H1 (cell line): Measurements from ENCODE around the gene BPIFB2.

Source experiments
- CHD2 ChIP-seq: IDR thresholded peaks from 2 replicates; pipeline ENCODE4 v1.6.1; 2012; ENCODE audit warnings: low read length, improper control_type of control experiment
- EZH2 ChIP-seq: fragments of 200-600 bp; sonication (generic); IDR thresholded peaks from 2 replicates; pipeline ENCODE4 v1.7.1; 2012; ENCODE audit warnings: low read depth, mild to moderate bottlenecking, moderate library complexity, low read length, inconsistent platforms; ENCODE audit not compliant: severe bottlenecking
- FOSL1 ChIP-seq: IDR thresholded peaks from 2 replicates; pipeline ENCODE4 v1.6.1; 2011; ENCODE audit warnings: mild to moderate bottlenecking, low read depth, low read length, moderate library complexity; ENCODE audit not compliant: insufficient read depth
- JUND ChIP-seq: IDR thresholded peaks from 2 replicates; pipeline ENCODE4 v1.6.1; 2011; ENCODE audit warnings: mild to moderate bottlenecking, improper control_type of control experiment, low read length
- POLR2A ChIP-seq, 2 experiments: IDR thresholded peaks; 1 replicate in 1 of 2; 2 replicates in 1 of 2; pipeline ENCODE4 v1.6.1; 2011; ENCODE audit warnings: low read depth in 2 of 2, low read length in 2 of 2, mild to moderate bottlenecking in 2 of 2; ENCODE audit errors: control extremely low read depth in 1 of 2
- POLR2AphosphoS5 ChIP-seq: IDR thresholded peaks from 2 replicates; pipeline ENCODE4 v1.6.1; 2011; ENCODE audit warnings: low read depth, low read length
- RAD21 ChIP-seq, 2 experiments: IDR thresholded peaks in 1 of 2; conservative IDR thresholded peaks in 1 of 2; 2 replicates each; pipeline ENCODE4 v1.6.1; 2011; ENCODE audit warnings: low read depth in 2 of 2, low read length in 2 of 2, improper control_type of control experiment in 1 of 2, inconsistent platforms in 1 of 2, mild to moderate bottlenecking in 1 of 2, moderate library complexity in 1 of 2
- RFX5 ChIP-seq: IDR thresholded peaks from 2 replicates; pipeline ENCODE4 v1.6.1; 2011; ENCODE audit warnings: low read depth, low read length, improper control_type of control experiment, borderline replicate concordance
- RXRA ChIP-seq: IDR thresholded peaks from 2 replicates; pipeline ENCODE4 v1.6.1; 2011; ENCODE audit warnings: low read depth, mild to moderate bottlenecking, low read length, moderate library complexity; ENCODE audit not compliant: insufficient read depth
- TF ChIP-seq, protein P1 (sequence below), 3 experiments: IDR thresholded peaks; 1 replicate in 2 of 3; 2 replicates in 1 of 3; pipeline versions ENCODE4 v1.5.1 to v1.6.1; 2011; ENCODE audit warnings: low read length in 3 of 3, mild to moderate bottlenecking in 3 of 3, inconsistent platforms in 2 of 3, low read depth in 1 of 3, moderate library complexity in 1 of 3; ENCODE audit not compliant: insufficient read depth in 1 of 3; ENCODE audit errors: control extremely low read depth in 1 of 3
- TF ChIP-seq, protein P2 (sequence below): IDR thresholded peaks from 2 replicates; pipeline ENCODE4 v1.6.1; 2012; ENCODE audit warnings: inconsistent platforms

DNA sequence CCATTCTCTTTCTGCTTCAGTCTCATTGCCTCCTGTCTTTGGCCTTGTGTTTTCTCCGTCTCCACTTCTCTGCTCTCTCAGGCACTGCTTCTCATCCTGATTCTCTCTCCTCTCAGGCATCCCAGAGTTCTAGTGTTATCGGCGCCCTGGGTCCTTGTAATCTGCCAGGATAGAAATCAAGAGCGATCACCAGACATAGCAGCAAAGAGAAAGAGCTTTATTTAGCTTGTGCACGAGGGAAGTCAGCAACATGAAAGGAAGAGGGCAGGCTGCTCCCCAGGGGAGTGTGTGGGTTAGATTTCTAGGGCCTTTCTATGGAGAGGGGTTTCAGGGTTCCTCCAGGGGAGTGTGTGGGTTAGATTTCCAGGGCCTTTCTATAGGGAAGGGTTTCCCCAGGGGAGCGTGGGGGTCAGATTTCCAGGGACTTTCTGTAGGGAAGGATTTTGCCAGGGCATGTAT, 35.8 kb upstream of the BPIFB2 start:
- TF ChIP-seq, protein P1, sequence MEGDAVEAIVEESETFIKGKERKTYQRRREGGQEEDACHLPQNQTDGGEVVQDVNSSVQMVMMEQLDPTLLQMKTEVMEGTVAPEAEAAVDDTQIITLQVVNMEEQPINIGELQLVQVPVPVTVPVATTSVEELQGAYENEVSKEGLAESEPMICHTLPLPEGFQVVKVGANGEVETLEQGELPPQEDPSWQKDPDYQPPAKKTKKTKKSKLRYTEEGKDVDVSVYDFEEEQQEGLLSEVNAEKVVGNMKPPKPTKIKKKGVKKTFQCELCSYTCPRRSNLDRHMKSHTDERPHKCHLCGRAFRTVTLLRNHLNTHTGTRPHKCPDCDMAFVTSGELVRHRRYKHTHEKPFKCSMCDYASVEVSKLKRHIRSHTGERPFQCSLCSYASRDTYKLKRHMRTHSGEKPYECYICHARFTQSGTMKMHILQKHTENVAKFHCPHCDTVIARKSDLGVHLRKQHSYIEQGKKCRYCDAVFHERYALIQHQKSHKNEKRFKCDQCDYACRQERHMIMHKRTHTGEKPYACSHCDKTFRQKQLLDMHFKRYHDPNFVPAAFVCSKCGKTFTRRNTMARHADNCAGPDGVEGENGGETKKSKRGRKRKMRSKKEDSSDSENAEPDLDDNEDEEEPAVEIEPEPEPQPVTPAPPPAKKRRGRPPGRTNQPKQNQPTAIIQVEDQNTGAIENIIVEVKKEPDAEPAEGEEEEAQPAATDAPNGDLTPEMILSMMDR (IDR thresholded peaks at IDR 0.05; ENCODE audit: control extremely low read depth in 1 of 3, insufficient read depth in 1 of 3, low read depth in 1 of 3, low read length in 3 of 3), result no peak
- TF ChIP-seq FOSL1 (no peak), JUND (no peak), POLR2A (IDR thresholded peaks at IDR 0.05; ENCODE audit: control extremely low read depth in 1 of 2, low read depth in 2 of 2, low read length in 2 of 2) (no peak), POLR2AphosphoS5 (no peak), EZH2 (no peak), CHD2 (no peak), RXRA (no peak), RFX5 (no peak), RAD21 (IDR thresholded peaks at IDR 0.05 in 1 of 2, conservative IDR thresholded peaks at IDR 0.05 in 1 of 2; ENCODE audit: low read depth in 2 of 2, low read length in 2 of 2) (no peak)
- TF ChIP-seq, protein P2, sequence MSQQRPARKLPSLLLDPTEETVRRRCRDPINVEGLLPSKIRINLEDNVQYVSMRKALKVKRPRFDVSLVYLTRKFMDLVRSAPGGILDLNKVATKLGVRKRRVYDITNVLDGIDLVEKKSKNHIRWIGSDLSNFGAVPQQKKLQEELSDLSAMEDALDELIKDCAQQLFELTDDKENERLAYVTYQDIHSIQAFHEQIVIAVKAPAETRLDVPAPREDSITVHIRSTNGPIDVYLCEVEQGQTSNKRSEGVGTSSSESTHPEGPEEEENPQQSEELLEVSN, result no peak
